Type B pancreatic cell (in vitro differentiated cells): ENCODE results near the gene EID2B. TPM values are rescaled to one million over a fixed set of nuclear protein-coding genes. Genes with fewer than 3 reads are reported as not detected.

Source experiments
- DNase-seq: peaks from one replicate; pipeline ENCODE4 v3.0.0; 2021; ENCODE audit warnings: mixed read lengths; ENCODE audit not compliant: unreplicated experiment; ENCODE audit errors: extremely low spot score
- H3K27ac Mint-ChIP-seq: 2 replicates; pipeline ENCODE4 v1.8.0; 2021; ENCODE audit warnings: mild to moderate bottlenecking, mixed read lengths
- H3K27me3 Mint-ChIP-seq: 2 replicates; pipeline ENCODE4 v1.8.0; 2021; ENCODE audit warnings: mixed read lengths
- H3K36me3 Mint-ChIP-seq: 2 replicates; pipeline ENCODE4 v1.8.0; 2021; ENCODE audit warnings: mixed read lengths
- H3K4me1 Mint-ChIP-seq: one replicate; pipeline ENCODE4 v1.8.0; 2021; ENCODE audit warnings: mixed read lengths; ENCODE audit not compliant: unreplicated experiment
- H3K4me3 Mint-ChIP-seq: 2 replicates; pipeline ENCODE4 v1.8.0; 2021; ENCODE audit warnings: mild to moderate bottlenecking, mixed read lengths
- H3K9me3 Mint-ChIP-seq: 2 replicates; pipeline ENCODE4 v1.8.0; 2021; ENCODE audit warnings: mixed read lengths
- CTCF ChIP-seq: fragments of 200-600 bp; sonication (generic); conservative IDR thresholded peaks from 2 replicates; pipeline ENCODE4 v1.5.0; 2021; ENCODE audit warnings: antibody characterized with exemption, mild to moderate bottlenecking
- total RNA-seq: library from RNA; stranded (reverse); gene quantifications from 2 replicates; pipeline ENCODE4 v1.2.1, GENCODE V29; 2021; ENCODE audit warnings: low replicate concordance

The EID2B gene
- total RNA-seq, 1 donor from 2014 or later: 4.8 TPM

GRCh38 chr19:39514840-39515550, 17.7 kb downstream of the EID2B start, which contains the start of gene SELENOV:
Gene SELENOV, plus strand, starts transcription at chr19:39515139. Its CDS starts 74 bp downstream, at chr19:39515213.
- H3K27me3 Mint-ChIP-seq: peaks cover 64% of the 10 kb centered on the region
- no peak within 1 kb of the TSS for H3K27ac Mint-ChIP-seq

GRCh38 chr19:39512988-39513387, 19.7 kb downstream of the EID2B start:
- no peak for DNase-seq
- Mint-ChIP-seq H3K27ac (no peak overlapping the region), H3K9me3 (no peaks in the 10 kb centered on the region), H3K4me3 (no peak overlapping the region), H3K36me3 (peaks cover 3% of the 10 kb centered on the region), H3K4me1 (peaks cover 3% of the 10 kb centered on the region), H3K27me3 (peaks cover 73% of the 10 kb centered on the region)
- no peak for TF ChIP-seq CTCF

More at GRCh38 chr19:39514840-39515550, 17.7 kb downstream of the EID2B start, which contains the start of gene SELENOV:
- Mint-ChIP-seq H3K4me1 (peaks cover 10% of the 10 kb centered on the region), H3K9me3 (no peaks in the 10 kb centered on the region), H3K36me3 (peaks cover 3% of the 10 kb centered on the region), H3K4me3 (peak within 1 kb of the TSS; percentile 88)
- no peak for DNase-seq
- TF ChIP-seq CTCF: no peak

GRCh38 chr19:39509233-39509632, 23.4 kb downstream of the EID2B start:
- no peak for DNase-seq
- no peak overlapping the region for H3K4me3 Mint-ChIP-seq
- H3K27me3 Mint-ChIP-seq: peaks cover 73% of the 10 kb centered on the region
- TF ChIP-seq CTCF: no peak
- no peaks in the 10 kb centered on the region for H3K36me3 Mint-ChIP-seq
- H3K27ac Mint-ChIP-seq: no peak overlapping the region
- H3K9me3 Mint-ChIP-seq: no peaks in the 10 kb centered on the region
- H3K4me1 Mint-ChIP-seq: no peaks in the 10 kb centered on the region

- Mint-ChIP-seq H3K36me3 (no peaks in the 10 kb centered on the region), H3K9me3 (no peaks in the 10 kb centered on the region), H3K4me1 (no peaks in the 10 kb centered on the region), H3K27me3 (peaks cover 73% of the 10 kb centered on the region), H3K4me3 (no peak overlapping the region), H3K27ac (no peak overlapping the region)
- no peak for TF ChIP-seq CTCF
- DNase-seq: no peak
Measured at GRCh38 chr19:39508629-39509028, 24.0 kb downstream of the EID2B start.

- no peaks in the 10 kb centered on the region for H3K9me3 Mint-ChIP-seq
- H3K27me3 Mint-ChIP-seq: peaks cover 72% of the 10 kb centered on the region
- no peak overlapping the region for H3K27ac Mint-ChIP-seq
- peak overlapping the region; percentile 81 for H3K4me3 Mint-ChIP-seq
- no peak for DNase-seq
- TF ChIP-seq CTCF: no peak
- H3K4me1 Mint-ChIP-seq: no peaks in the 10 kb centered on the region
- no peaks in the 10 kb centered on the region for H3K36me3 Mint-ChIP-seq
Measured at GRCh38 chr19:39507715-39508364, 24.8 kb downstream of the EID2B start.
